SU-DHL-6 (cell line): ENCODE measurements around the gene NUP188.

ENCODE experiments used
- H2AFZ ChIP-seq: fragments of 200-600 bp; sonication (generic); 2 replicates; pipeline ENCODE4 v1.6.1; 2014; ENCODE audit warnings: low read depth, mild to moderate bottlenecking, moderate library complexity, mixed read lengths, antibody characterized with exemption, low read length; ENCODE audit not compliant: severe bottlenecking
- H3F3A ChIP-seq: fragments of 200-600 bp; shearing (Covaris generic); 2 replicates; pipeline ENCODE4 v1.6.0; 2016; ENCODE audit warnings: antibody characterized with exemption, mild to moderate bottlenecking; ENCODE audit not compliant: insufficient read depth
- H3K27ac ChIP-seq: fragments of 200-600 bp; sonication (generic); 2 replicates; pipeline ENCODE4 v1.5.1; 2016; ENCODE audit warnings: low read depth, mild to moderate bottlenecking, low read length, moderate library complexity, mixed read lengths
- H3K27me3 ChIP-seq: fragments of 200-600 bp; sonication (generic), shearing (Covaris generic); 2 replicates; pipeline ENCODE4 v1.6.0; 2014; ENCODE audit warnings: mild to moderate bottlenecking, low read length
- H3K36me3 ChIP-seq: fragments of 200-600 bp; sonication (generic); 2 replicates; pipeline ENCODE4 v1.6.1; 2014; ENCODE audit warnings: mild to moderate bottlenecking, low read length, mixed read lengths
- H3K4me2 ChIP-seq: fragments of 300-600, 200-600 bp; shearing (Covaris generic), sonication (generic); 2 replicates; pipeline ENCODE4 v1.6.0; 2014; ENCODE audit warnings: low read length, low read depth, mild to moderate bottlenecking; ENCODE audit not compliant: poor library complexity, severe bottlenecking
- H3K4me3 ChIP-seq: fragments of 200-600 bp; sonication (generic); 2 replicates; pipeline ENCODE4 v1.5.1; 2014; ENCODE audit warnings: antibody characterized with exemption, low read length, mild to moderate bottlenecking, mixed read lengths; ENCODE audit not compliant: insufficient read depth, poor library complexity, severe bottlenecking
- H3K79me2 ChIP-seq: fragments of 200-600 bp; sonication (generic); 2 replicates; pipeline ENCODE4 v1.6.1; 2014; ENCODE audit warnings: mild to moderate bottlenecking, low read length, moderate library complexity; ENCODE audit not compliant: insufficient read depth
- H3K9ac ChIP-seq: fragments of 200-600 bp; sonication (generic); 2 replicates; pipeline ENCODE4 v1.7.0; 2014; ENCODE audit warnings: mild to moderate bottlenecking, low read length
- H3K9me2 ChIP-seq: fragments of 200-600 bp; sonication (generic); replicated peaks from 2 replicates; pipeline ENCODE4 v1.6.1; 2014; ENCODE audit warnings: low read length; ENCODE audit not compliant: insufficient read depth
- H3K9me3 ChIP-seq: fragments of 200-600 bp; sonication (generic); 2 replicates; pipeline ENCODE4 v1.6.1; 2014; ENCODE audit warnings: low read length, mixed read lengths; ENCODE audit not compliant: insufficient read depth
- H4K20me1 ChIP-seq: fragments of 200-600 bp; sonication (generic); 2 replicates; pipeline ENCODE4 v1.6.1; 2014; ENCODE audit warnings: low read depth, mild to moderate bottlenecking, antibody characterized with exemption, low read length, moderate library complexity, mixed read lengths
- CTCF ChIP-seq: fragments of 200-600 bp; sonication (generic); IDR thresholded peaks from one replicate; pipeline ENCODE4 v1.5.1; 2017; ENCODE audit warnings: antibody characterized with exemption, mild to moderate bottlenecking, low read length, moderate library complexity; ENCODE audit not compliant: insufficient read depth, poor library complexity, severe bottlenecking
- EZH2phosphoT487 ChIP-seq: fragments of 200-600 bp; sonication (generic), shearing (Covaris generic); conservative IDR thresholded peaks from 2 replicates; pipeline ENCODE4 v1.6.1; 2018; ENCODE audit warnings: mild to moderate bottlenecking, antibody characterized with exemption, low read length, moderate library complexity, mixed read lengths

The NUP188 gene

GRCh38 chr9:128992995-128993394 lies 45.5 kb downstream of the NUP188 start:
- no peak overlapping the region for H2AFZ ChIP-seq
- no peaks in the 10 kb centered on the region for H3K79me2 ChIP-seq
- H3K4me2 ChIP-seq, result no peak overlapping the region
- no peak overlapping the region for H3K4me3 ChIP-seq
- no peaks in the 10 kb centered on the region for H3K27me3 ChIP-seq
- no peak overlapping the region for H3K9ac ChIP-seq
- H4K20me1 ChIP-seq, result no peaks in the 10 kb centered on the region
- H3K36me3 ChIP-seq, result peaks cover 35% of the 10 kb centered on the region
- no peaks in the 10 kb centered on the region for H3F3A ChIP-seq
- H3K9me2 ChIP-seq, result no peaks in the 10 kb centered on the region
- no peaks in the 10 kb centered on the region for H3K9me3 ChIP-seq
- TF ChIP-seq CTCF (no peak), EZH2phosphoT487 (no peak)
- no peak overlapping the region for H3K27ac ChIP-seq

GRCh38 chr9:128995791-128996190 lies 48.3 kb downstream of the NUP188 start:
- no peaks in the 10 kb centered on the region for H3F3A ChIP-seq
- H3K36me3 ChIP-seq, result peaks cover 34% of the 10 kb centered on the region
- no peaks in the 10 kb centered on the region for H3K9me3 ChIP-seq
- H3K27ac ChIP-seq, result no peak overlapping the region
- no peaks in the 10 kb centered on the region for H4K20me1 ChIP-seq
- no peak overlapping the region for H2AFZ ChIP-seq
- H3K4me2 ChIP-seq, result no peak overlapping the region
- no peaks in the 10 kb centered on the region for H3K79me2 ChIP-seq
- H3K9ac ChIP-seq, result no peak overlapping the region
- no peaks in the 10 kb centered on the region for H3K27me3 ChIP-seq
- no peak overlapping the region for H3K4me3 ChIP-seq
- TF ChIP-seq CTCF (no peak), EZH2phosphoT487 (no peak)
- no peaks in the 10 kb centered on the region for H3K9me2 ChIP-seq

- no peak overlapping the region for H3K9ac ChIP-seq
- no peak overlapping the region for H3K4me2 ChIP-seq
- no peaks in the 10 kb centered on the region for H3K9me2 ChIP-seq
- H4K20me1 ChIP-seq, result no peaks in the 10 kb centered on the region
- H3K27me3 ChIP-seq, result no peaks in the 10 kb centered on the region
- no peaks in the 10 kb centered on the region for H3K9me3 ChIP-seq
- H3K79me2 ChIP-seq, result no peaks in the 10 kb centered on the region
- no peak overlapping the region for H3K27ac ChIP-seq
- no peaks in the 10 kb centered on the region for H3F3A ChIP-seq
- TF ChIP-seq CTCF (no peak), EZH2phosphoT487 (no peak)
- peaks cover 33% of the 10 kb centered on the region for H3K36me3 ChIP-seq
- no peak overlapping the region for H2AFZ ChIP-seq
- H3K4me3 ChIP-seq, result no peak overlapping the region
Observed at GRCh38 chr9:128998462-128998861, 51.0 kb downstream of the NUP188 start.
